A549 (cell line): ENCODE results near the gene RASGEF1C. TPM values are rescaled to one million over a fixed set of nuclear protein-coding genes. Genes with fewer than 3 reads are reported as not detected.

Experiments
- ATAC-seq, 2 experiments: fragments of 200-7000 bp in 1 of 2; fragments of >200 bp in 1 of 2; cut with Nextera tagmentation in 1 of 2; cut with Tn5 transposase in 1 of 2; 3 replicates each; pipeline versions ENCODE4 v1.8.0 to v1.9.1; 2018 to 2020; ENCODE audit warnings: mild to moderate bottlenecking in 1 of 2, moderate library complexity in 1 of 2
- CTCF ChIA-PET: fragments of 300-600 bp; sonication (Branson Sonifier 250); formaldehyde crosslinking; extraction: SDS; loops from one replicate; lab custom pipeline; 2021; ENCODE audit warnings: antibody characterized with exemption, inconsistent platforms; lab: Yijun Ruan, JAX
- POLR2A ChIA-PET: fragments of 350-600 bp; formaldehyde crosslinking; extraction: SDS; loops from one replicate; lab custom pipeline; 2021; ENCODE audit warnings: antibody characterized with exemption, inconsistent platforms; lab: Yijun Ruan, JAX
- DNase-seq, 2 experiments: peaks; one replicate each; pipeline versions ENCODE4 v3.0.0 to v3.0.0-alpha.2; 2011 to 2016; ENCODE audit warnings: low read depth in 1 of 2, low spot score in 1 of 2
- FAIRE-seq: peaks from 2 replicates; lab custom pipeline; 2011; peaks lifted over from hg19 to GRCh38; lab: Jason Lieb, UNC
- H3K27ac ChIP-seq, 2 experiments: fragments of >200 bp; sonication (Bioruptor Twin); formaldehyde crosslinking; 3 replicates each; pipeline ENCODE4 v1.5.1; 2016 to 2017
- H3K4me1 ChIP-seq: fragments of >200 bp; sonication (Bioruptor Twin); formaldehyde crosslinking; 3 replicates; pipeline ENCODE4 v1.6.1; 2016
- H3K4me2 ChIP-seq: fragments of >200 bp; sonication (Bioruptor Twin); formaldehyde crosslinking; 3 replicates; pipeline ENCODE4 v1.6.1; 2016
- H3K4me3 ChIP-seq: fragments of >200 bp; sonication (Bioruptor Twin); formaldehyde crosslinking; 3 replicates; pipeline ENCODE4 v1.5.1; 2016
- H3K9me3 ChIP-seq: fragments of >200 bp; sonication (Bioruptor Twin); formaldehyde crosslinking; 3 replicates; pipeline ENCODE4 v1.6.1; 2016
- ATOH8 ChIP-seq: fragments of 250-450 bp; sonication (Bioruptor Pico); IDR thresholded peaks from 2 replicates; pipeline ENCODE4 v1.5.0; 2020; ENCODE audit warnings: low read depth, mild to moderate bottlenecking, moderate library complexity
- CTCF ChIP-seq: fragments of >200 bp; sonication (Bioruptor Twin); formaldehyde crosslinking; IDR thresholded peaks from 3 replicates; pipeline ENCODE4 v1.5.1; 2016
- ELK1 ChIP-seq: fragments of 150-350 bp; IDR thresholded peaks from 2 replicates; pipeline ENCODE4 v1.6.1; 2014; ENCODE audit warnings: low read depth, mild to moderate bottlenecking, low read length
- ESRRA ChIP-seq: fragments of 150-350 bp; IDR thresholded peaks from 2 replicates; pipeline ENCODE4 v1.6.1; 2014; ENCODE audit warnings: mild to moderate bottlenecking, low read length, borderline replicate concordance
- FOXS1 ChIP-seq: fragments of 250-450 bp; sonication (Bioruptor Pico); IDR thresholded peaks from 2 replicates; pipeline ENCODE4 v1.5.0; 2020; ENCODE audit warnings: mild to moderate bottlenecking, moderate library complexity
- HOXB5 ChIP-seq: fragments of 250-450 bp; sonication (Bioruptor Pico); IDR thresholded peaks from 2 replicates; pipeline ENCODE4 v1.5.0; 2020; ENCODE audit warnings: mild to moderate bottlenecking, moderate library complexity
- JUN ChIP-seq, 2 experiments: fragments of >200 bp; sonication (Bioruptor Twin); formaldehyde crosslinking; IDR thresholded peaks; 2 replicates in 1 of 2; 3 replicates in 1 of 2; pipeline ENCODE4 v1.6.1; 2016 to 2017
- JUNB ChIP-seq: fragments of >200 bp; sonication (Bioruptor Twin); formaldehyde crosslinking; IDR thresholded peaks from 2 replicates; pipeline ENCODE4 v1.6.1; 2016
- KDM1A ChIP-seq: fragments of 200-600 bp; sonication (generic); IDR thresholded peaks from 2 replicates; pipeline ENCODE4 v1.6.1; 2016; ENCODE audit warnings: low read depth, mild to moderate bottlenecking
- KDM5A ChIP-seq: fragments of 200-600 bp; sonication (generic); IDR thresholded peaks from 2 replicates; pipeline ENCODE4 v1.6.1; 2016; ENCODE audit warnings: antibody characterized with exemption, mild to moderate bottlenecking
- MAX ChIP-seq: IDR thresholded peaks from 2 replicates; pipeline ENCODE4 v1.6.1; 2012
- NFE2L2 ChIP-seq: fragments of 150-350 bp; conservative IDR thresholded peaks from 2 replicates; pipeline ENCODE4 v1.6.1; 2014; ENCODE audit warnings: low read length
- RCOR1 ChIP-seq: fragments of 150-350 bp; IDR thresholded peaks from 2 replicates; pipeline ENCODE4 v1.6.1; 2014; ENCODE audit warnings: antibody characterized with exemption, low read length, low read depth
- RFX5 ChIP-seq: fragments of 450-650 bp; IDR thresholded peaks from 2 replicates; pipeline ENCODE4 v1.7.1; 2014; ENCODE audit warnings: antibody characterized with exemption, mild to moderate bottlenecking, moderate library complexity
- SREBF2 ChIP-seq: fragments of 450-650 bp; IDR thresholded peaks from 2 replicates; pipeline ENCODE4 v1.6.1; 2014; ENCODE audit warnings: mild to moderate bottlenecking, moderate library complexity
- TP53 ChIP-seq: fragments of 250-450 bp; sonication (Bioruptor Pico); IDR thresholded peaks from 2 replicates; pipeline ENCODE4 v1.5.0; 2021; ENCODE audit warnings: mild to moderate bottlenecking, moderate library complexity
- ZC3H11A ChIP-seq: fragments of 450-650 bp; IDR thresholded peaks from 2 replicates; pipeline ENCODE4 v1.6.1; 2014; ENCODE audit warnings: antibody characterized with exemption, mild to moderate bottlenecking
- ZSCAN20 ChIP-seq: fragments of 250-450 bp; sonication (Bioruptor Pico); IDR thresholded peaks from 2 replicates; pipeline ENCODE4 v1.8.0; 2022; ENCODE audit warnings: mild to moderate bottlenecking, moderate library complexity
- whole genome bisulfite sequencing: methylation state at CpG from one replicate; pipeline ENCODE4 v1.1.6; 2017; ENCODE audit errors: missing lambda C conversion rate; 5-methylcytosine and 5-hydroxymethylcytosine counted together
- polyA plus RNA-seq, 4 experiments: library from polyadenylated mRNA; depleted of rRNA in 3 of 4; stranded (reverse); fragments of >200 nt; fragmentation: RNase III in 1 of 4; extraction: RNeasy Plus Mini Kit Qiagen cat#74134 plus additional on column Dnase treatment in 1 of 4; gene quantifications; 2 replicates in 3 of 4; 3 replicates in 1 of 4; pipeline ENCODE4 v1.2.3, GENCODE V29; 2011 to 2017

RASGEF1C gene
- polyA plus RNA-seq, 2 of the 4 experiments (the other 2 are of a cell fraction) = 0.12 TPM; not detected in 1

DNA sequence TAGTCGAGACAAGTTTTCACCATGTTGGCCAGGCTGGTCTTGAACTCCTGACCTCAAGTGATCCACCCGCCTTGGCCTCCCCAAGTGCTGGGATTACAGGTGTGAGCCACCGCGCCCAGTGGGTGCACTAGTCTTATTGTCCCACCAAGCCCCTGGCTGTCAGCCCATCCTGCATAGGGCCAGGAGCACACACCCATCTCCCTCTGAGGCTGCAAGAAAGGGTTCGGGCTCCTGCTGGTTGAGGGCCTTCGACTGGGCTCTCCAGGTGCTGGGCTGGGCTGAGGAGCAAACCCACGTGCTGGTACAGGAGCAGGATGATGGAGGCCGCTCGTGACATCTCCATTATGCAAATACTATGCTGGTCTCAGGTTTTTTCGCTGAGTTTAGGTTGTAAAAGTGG is 112.4 kb downstream of the RASGEF1C start:
- no peaks in the 10 kb centered on the region for H3K9me3 ChIP-seq
- no peaks in the 10 kb centered on the region for H3K4me1 ChIP-seq
- no peak for ATAC-seq
- DNase-seq = no peak
- TF ChIP-seq ELK1 (no peak), JUNB (no peak), ATOH8 (no peak), ESRRA (no peak), FOXS1 (CRISPR knock-in tag) (no peak), KDM5A (no peak), RCOR1 (no peak), NFE2L2 (no peak), TP53 (CRISPR knock-in tag) (no peak)
- no peak overlapping the region for H3K4me2 ChIP-seq
- no peak overlapping the region for H3K27ac ChIP-seq
- H3K4me3 ChIP-seq = no peak overlapping the region
- CTCF ChIA-PET = no interaction called here
- WGBS = 74% methylated on average over 9 of the region's 10 CpGs
- FAIRE-seq = no peak
- POLR2A ChIA-PET = no interaction called here

DNA sequence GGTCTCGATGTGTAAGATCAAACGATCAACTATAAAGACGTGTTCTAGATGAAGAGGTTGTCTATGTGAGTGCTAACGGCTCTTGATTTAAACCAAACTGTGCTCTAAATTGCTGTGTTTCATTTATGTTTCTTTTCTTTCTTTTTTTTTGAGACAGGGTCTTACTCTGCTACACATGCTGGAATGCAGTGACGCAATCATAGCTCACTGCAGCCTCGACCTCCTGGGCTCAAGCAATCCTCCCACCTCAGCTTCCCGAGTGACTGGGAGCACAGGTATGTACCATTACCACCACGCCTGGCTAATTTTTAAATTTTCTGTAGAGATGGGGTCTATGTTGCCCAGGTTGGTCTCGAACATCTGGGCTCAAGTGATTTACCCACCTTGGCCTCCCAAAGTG is 113.5 kb downstream of the RASGEF1C start:
- H3K4me1 ChIP-seq = peaks cover 4% of the 10 kb centered on the region; the same call in 2 of the 3 replicates
- WGBS = 42% methylated on average over 9 of the region's 9 CpGs
- CTCF ChIA-PET = no interaction called here
- POLR2A ChIA-PET = no interaction called here
- no peak overlapping the region for H3K4me2 ChIP-seq
- no peaks in the 10 kb centered on the region for H3K9me3 ChIP-seq
- TF ChIP-seq RFX5 = no peak
- TF ChIP-seq JUNB = no peak
- TF ChIP-seq ZSCAN20 = no peak
- TF ChIP-seq MAX = no peak
- TF ChIP-seq CTCF = no peak
- TF ChIP-seq JUN (IDR thresholded peaks at IDR 0.05) = no peak
- TF ChIP-seq HOXB5 = no peak
- TF ChIP-seq KDM1A = no peak
- TF ChIP-seq ESRRA = no peak
- TF ChIP-seq SREBF2 = no peak
- TF ChIP-seq NFE2L2 = no peak
- H3K27ac ChIP-seq = no peak overlapping the region
- no peak overlapping the region for H3K4me3 ChIP-seq
- no peak for ATAC-seq
- FAIRE-seq = no peak
- DNase-seq = no peak

DNA sequence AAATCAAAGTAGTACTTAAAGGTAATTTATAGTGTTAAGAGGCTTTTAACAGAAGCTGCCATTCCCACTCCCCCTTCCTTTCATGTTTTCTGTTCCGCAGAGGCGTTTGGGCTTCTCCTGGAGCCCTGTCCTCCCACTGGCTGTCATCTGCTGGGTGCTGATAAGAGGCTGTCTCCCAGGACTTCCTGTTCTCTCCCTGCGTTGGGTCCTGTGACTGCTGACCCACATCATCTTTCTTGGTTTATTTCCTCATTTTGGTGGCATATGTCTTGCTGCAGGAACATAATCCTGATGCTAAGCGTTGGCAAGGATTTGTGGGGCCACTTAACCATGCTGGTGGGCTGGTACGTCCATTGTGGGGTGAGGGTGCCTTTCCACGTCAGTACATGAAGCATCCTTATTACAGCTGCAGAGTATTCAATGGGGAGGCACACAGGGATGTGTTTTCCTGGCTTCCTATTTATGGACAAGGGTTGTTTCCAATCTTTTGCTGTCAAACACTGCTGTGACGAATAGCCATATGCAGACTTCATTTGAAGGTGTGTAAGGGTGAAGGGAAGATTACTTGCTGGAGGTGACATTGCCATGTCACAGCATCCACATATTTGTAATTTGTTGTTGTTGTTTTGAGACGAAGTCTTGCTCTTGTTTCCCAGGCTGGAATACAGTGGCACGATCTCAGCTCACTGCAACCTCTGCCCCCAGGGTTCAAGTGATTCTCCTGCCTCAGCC is 115.2 kb downstream of the RASGEF1C start:
- ATAC-seq (no peak), DNase-seq (no peak), FAIRE-seq (no peak)
- no peak for TF ChIP-seq ZC3H11A
- Histone ChIP-seq H3K9me3 (no peaks in the 10 kb centered on the region), H3K27ac (no peak overlapping the region), H3K4me1 (peaks cover 4% of the 10 kb centered on the region; the same call in 2 of the 3 replicates), H3K4me2 (no peak overlapping the region), H3K4me3 (no peak overlapping the region)
- POLR2A ChIA-PET = no interaction called here
- 61% methylated on average over 9 of the region's 9 CpGs for WGBS
- CTCF ChIA-PET = interaction anchor here (1.1 to 5.1 kb wide), 2 partner anchors 15 to 292 kb away, joined by 4 to 73 read pairs; no protein-coding TSS in a partner anchor
